Forelimb muscle (tissue), 1 donor: Measurements from ENCODE around the gene NSD1. TPM values are rescaled to one million over a fixed set of nuclear protein-coding genes. Genes with fewer than 3 reads are reported as not detected.

Experiments
- DNase-seq: peaks from one replicate; pipeline ENCODE4 v3.0.0-alpha.2; 2013; ENCODE audit warnings: low read depth
- polyA plus RNA-seq: library from polyadenylated mRNA; unstranded; fragments of 120-200 nt; gene quantifications from one replicate; pipeline ENCODE4 v1.2.1, GENCODE V29; 2013; ENCODE audit not compliant: insufficient read length

NSD1 gene
- polyA plus RNA-seq, 1 donor: 40.7 TPM

- no peak for DNase-seq
Measured at GRCh38 chr5:177349762-177350161, 216.2 kb downstream of the NSD1 start.

Other genes with a start within 250 kb of the NSD1 start
- gene HK3, start 234.4 kb upstream of the NSD1 start, polyA plus RNA-seq: 0.82 TPM
- 25.4 TPM for gene UIMC1, start 127.0 kb upstream of the NSD1 start, polyA plus RNA-seq
- 15.9 TPM for gene ZNF346, start 111.1 kb upstream of the NSD1 start, polyA plus RNA-seq
- 178 TPM for gene FGFR4, start 46.9 kb upstream of the NSD1 start, polyA plus RNA-seq
- gene RAB24, start 169.9 kb downstream of the NSD1 start, polyA plus RNA-seq: 27.1 TPM
- 73.8 TPM for gene PRELID1, start 170.0 kb downstream of the NSD1 start, polyA plus RNA-seq
- 19.0 TPM for gene MXD3, start 178.1 kb downstream of the NSD1 start, polyA plus RNA-seq
- 65.7 TPM for gene LMAN2, start 217.9 kb downstream of the NSD1 start, polyA plus RNA-seq
- 17.4 TPM for gene RGS14, start 224.2 kb downstream of the NSD1 start, polyA plus RNA-seq